Stimulated activated CD4-positive, alpha-beta T cell treated with anti-CD3 and anti-CD28 coated beads, Interleukin-1b, Interleukin-23, amount 100 ng/mL, for 4 hours (primary cell): Measurements from ENCODE around the gene NRXN3.

Experiments used
- DNase-seq, 2 donors: peaks; one replicate each; pipeline ENCODE4 v3.0.0-alpha.2; 2020; ENCODE audit warnings: low read depth in 2 of 2

The NRXN3 gene

DNA sequence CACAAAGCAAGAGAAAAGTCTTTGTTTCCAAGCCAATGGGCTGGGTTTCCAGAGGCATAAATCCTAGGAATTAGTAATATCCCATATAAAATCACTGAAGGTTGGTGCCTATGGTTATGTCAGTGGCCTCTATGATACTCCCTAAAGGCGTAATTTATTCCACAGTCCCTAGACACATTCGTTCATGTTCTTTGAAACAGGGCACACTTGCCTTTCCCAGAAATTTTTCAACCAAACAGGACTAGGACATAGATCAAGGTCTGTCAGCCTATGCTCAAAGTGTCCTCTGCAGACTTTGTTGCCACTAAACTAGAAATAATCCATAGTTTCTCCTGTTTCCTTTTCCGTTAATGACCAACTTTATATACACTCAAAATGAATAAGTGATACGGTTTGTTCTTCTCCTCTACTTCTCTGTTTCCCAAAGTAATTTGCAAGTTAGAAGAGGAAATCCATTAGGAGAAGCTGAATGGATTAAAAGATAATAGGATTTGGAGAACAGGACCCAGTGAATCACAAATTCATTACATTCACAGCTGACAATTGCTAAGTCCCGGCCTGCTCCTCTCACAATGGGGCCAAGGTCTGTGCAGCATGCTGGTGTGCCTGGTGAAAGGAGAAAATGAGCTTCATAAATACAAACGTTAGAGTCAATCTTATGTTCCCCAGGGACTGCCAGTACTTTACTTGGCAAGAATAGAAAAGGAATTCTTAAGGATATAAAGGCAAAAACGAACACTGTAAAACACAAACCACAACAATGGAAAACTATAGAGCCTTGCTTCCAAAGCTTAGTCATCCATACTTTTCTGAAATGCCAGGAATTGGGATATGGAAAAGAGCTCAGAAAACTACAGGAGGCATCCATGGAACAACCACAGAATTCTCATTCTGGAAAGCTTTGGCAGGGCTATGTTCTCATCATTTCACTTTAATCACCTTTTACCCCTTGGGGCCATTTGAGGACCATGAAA lies 966.2 kb downstream of the NRXN3 start:
- DNase-seq: no peak

DNA sequence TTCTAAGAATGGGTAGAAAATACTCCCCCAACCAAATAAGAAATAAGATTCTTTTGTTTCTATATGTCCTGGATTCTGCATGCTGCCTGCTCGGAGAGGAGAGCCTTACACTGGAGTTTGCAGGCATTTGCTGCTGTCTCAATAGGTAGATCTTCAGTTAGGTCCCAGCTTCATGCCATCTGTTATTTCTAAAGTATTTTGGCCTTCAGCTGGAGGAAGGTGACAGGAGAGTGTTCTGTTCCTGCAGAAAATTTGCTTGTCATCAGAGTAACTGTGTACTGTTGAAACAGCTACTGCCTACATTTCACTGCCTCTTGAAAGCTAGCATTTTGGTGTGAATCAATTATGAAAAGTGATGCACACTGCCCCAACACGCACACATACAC lies 966.9 kb downstream of the NRXN3 start:
- no peak for DNase-seq

- no peak for DNase-seq
These were observed 967.7 kb downstream of the NRXN3 start for GRCh38 chr14:79137836-79138235.

GRCh38 chr14:79144896-79145295 lies 974.7 kb downstream of the NRXN3 start:
- no peak for DNase-seq

DNA sequence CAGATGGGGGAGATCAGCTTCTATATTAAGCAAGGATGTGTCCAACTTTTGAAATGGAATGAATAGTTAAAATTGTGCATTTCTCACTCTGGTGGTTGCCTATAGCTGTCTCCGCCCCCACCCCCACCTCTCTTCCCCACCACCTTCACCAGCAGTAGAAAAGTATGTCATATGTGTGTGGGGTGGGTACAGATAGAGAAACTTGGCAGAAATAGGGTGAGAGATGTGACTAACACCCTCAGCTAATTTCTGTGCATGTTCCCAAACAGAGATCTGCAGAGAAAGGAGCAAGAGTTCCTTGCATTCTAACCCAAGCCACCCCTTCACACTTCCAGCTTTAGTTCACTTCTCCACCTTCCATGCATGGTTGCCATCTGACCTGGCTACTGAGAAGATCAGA lies 980.1 kb downstream of the NRXN3 start:
- DNase-seq: no peak

GRCh38 chr14:79157369-79157768 lies 987.2 kb downstream of the NRXN3 start:
- no peak for DNase-seq

- DNase-seq: no peak
These were observed 991.4 kb downstream of the NRXN3 start for GRCh38 chr14:79161571-79161970.

- DNase-seq: no peak
These were observed 992.7 kb downstream of the NRXN3 start for GRCh38 chr14:79162833-79163232.

DNA sequence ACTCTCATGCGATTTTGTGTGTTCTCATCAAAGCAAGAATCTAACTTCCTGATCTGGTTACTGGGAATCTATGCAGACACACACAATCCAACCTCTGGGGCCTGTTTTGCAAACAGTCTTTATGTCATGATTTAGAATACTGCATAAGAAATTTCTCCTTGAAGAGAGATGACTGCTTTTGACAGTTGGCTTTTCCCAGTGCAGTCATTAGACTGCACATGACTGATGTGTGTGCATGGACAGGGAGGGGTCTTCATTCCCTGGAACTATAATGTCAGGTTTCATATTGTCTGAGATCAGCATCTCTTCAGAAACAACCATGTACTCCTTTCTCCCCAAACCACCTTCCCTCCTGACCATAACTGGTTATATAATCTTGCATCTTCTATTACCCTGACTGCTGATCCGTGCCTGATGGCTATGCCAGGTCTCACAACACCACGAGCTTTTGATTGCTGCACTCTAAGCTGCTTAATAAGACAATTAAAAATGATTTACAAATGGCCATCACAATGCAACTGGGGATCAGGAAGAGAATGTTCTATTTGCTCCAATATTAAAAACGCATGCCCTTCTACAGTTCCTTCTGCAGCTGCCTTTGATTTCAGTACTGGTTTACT lies 995.4 kb downstream of the NRXN3 start:
- no peak for DNase-seq

DNA sequence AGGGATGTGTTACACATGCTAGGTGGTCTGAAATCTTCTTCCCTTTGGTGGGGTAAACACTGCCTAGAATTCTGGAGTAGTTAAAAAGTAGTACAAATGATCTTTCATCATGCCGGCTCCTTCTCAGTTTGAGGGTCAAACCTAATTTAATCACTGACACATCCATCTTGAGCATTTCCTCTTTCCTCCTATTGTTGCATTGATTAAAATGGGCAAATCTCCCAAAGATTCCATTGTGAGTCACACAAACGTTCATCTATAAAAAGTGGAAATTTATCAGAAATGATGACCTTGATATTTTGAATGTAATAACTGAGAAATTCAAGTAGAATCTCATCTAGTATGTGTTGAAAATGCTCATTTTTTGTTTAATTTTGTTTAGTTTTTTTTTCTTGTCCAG lies 996.0 kb downstream of the NRXN3 start:
- DNase-seq: no peak

- DNase-seq: no peak
These were observed 997.8 kb downstream of the NRXN3 start for GRCh38 chr14:79167957-79168356.

DNA sequence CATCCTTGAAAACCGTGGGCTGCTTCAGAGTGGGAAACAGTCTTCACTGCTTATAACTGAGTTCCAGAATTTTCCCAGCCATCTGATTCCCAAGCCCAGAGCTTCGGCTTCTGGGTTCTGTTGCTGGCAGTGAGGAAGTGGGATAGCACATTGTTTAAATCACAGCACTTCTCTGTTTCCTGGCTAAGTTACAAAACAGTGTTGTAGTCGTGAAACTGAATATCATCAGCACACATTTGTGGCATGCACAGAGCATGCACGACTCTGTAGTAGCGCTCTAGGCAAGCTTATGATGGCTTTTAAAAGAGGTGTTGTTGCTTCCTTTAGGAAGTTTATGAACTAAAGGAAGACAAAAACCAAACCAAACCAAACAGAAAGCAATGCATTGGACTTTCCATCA lies 1005.5 kb downstream of the NRXN3 start:
- DNase-seq: no peak

- DNase-seq: no peak
These were observed 1006.9 kb downstream of the NRXN3 start for GRCh38 chr14:79177106-79177505.

DNA sequence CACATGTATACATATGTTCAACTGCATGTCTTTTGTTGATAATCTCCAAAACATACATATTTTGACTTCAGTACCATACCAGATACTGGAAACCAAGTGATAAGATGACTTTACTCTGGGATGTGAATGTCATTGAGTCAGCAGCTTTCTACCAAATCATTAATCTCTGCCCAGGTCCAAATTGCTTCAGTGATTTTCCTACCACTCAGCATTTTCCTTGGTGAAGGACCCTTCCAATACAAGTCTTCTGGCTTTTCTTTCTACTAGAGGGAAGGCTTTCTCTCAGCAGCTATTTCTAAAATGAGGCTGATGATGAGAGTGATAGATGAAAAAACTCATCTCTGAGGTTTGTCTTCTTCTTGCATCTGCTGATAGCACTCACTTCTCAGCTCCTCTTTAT lies 1008.5 kb downstream of the NRXN3 start:
- no peak for DNase-seq

GRCh38 chr14:79179985-79180384 lies 1009.8 kb downstream of the NRXN3 start:
- DNase-seq: no peak

GRCh38 chr14:79180656-79181055 lies 1010.5 kb downstream of the NRXN3 start:
- no peak for DNase-seq

DNA sequence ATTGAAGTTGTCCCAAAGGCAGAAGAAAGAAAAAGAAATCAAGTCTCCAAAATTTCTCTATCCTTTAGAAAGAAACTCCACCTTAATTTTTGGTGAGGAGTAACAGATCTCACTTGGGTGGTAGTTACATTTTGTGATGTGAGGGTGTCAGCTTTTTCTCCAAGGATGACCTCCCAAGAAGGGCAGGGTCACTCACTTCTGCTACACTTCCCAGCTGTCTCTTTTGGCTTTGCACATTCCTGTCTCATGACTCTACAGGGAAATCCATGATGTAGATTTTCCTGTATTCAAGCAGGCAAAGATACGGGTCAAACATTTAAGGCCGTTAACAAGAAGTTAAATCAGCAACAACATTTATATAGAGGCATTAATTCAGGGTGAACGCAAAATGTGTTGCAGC lies 1016.4 kb downstream of the NRXN3 start:
- no peak for DNase-seq

DNA sequence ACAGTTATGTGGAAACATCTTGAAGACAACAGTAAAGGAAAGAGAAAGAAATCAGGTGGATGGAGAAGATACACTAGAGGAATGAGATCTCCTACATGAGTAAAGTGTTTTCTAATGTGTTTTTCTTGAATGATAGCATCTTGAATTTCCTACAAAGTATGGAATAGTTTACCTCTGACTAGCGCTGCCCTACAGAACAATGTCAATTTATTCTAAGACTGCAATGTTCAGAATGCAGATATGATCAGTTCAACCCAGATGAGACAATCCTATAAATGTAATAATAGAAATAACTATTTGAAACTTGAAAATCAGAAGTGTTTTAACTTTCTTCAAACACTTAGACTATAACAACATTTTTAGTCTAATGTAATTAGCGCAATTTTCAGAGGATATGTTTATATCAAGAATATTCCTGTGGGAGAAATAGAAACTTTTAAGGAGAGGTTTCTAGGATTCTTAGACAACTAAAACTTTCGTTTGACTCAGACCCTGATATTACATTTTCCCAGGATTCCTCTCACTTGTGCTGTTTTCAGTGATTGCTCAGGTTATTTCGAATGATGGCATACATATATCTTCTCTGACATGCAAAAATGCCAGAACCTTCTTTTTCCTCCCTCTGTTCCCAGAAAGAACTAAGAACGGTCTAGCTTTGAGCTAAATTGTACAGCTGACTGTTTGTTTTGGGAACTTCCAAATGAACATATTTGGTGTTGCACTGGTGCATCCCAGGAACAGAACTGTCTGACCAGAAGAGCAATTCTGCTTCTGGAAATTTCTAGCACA lies 1023.7 kb downstream of the NRXN3 start:
- DNase-seq: no peak

DNA sequence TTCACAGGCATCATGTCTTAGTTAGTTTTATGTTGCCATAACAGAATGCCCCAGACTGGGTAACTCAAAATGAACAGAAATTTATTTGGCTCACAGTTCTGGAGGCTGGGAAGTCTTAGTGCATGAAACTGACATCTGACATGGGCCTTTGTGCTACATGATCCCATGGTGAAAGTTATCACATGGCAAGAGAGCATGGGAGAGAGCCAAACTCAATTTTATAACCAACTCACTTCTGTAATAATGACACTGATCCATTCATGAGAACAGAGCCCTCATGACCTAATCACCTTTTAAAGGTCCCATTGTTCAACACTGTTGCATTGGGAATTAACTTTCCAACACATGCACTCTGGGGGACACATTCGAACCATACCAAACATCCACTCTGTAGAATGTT lies 1026.0 kb downstream of the NRXN3 start:
- DNase-seq: no peak

GRCh38 chr14:79197516-79197915 lies 1027.3 kb downstream of the NRXN3 start:
- no peak for DNase-seq

DNA sequence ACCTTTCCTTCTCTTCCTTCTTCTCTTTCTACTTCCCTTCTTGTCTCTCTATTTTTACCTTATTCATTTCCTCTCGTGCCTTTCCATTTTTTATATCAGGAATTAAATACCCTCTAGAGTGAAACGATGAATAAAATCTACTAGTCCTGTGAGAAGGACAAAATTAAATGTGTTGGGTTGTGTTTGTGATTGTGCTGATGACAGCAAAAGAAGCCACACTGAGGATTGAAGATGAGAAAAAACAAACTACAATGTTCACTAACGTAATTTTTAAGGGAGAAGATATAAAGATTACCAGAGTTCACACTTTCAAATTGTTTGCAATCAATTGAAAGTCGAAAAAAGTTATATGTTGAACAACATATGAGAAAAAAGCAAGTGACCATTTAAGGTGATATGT lies 1029.0 kb downstream of the NRXN3 start:
- no peak for DNase-seq

- DNase-seq: no peak
These were observed 1031.5 kb downstream of the NRXN3 start for GRCh38 chr14:79201564-79202207.
